ENCODE measurements around the gene WWOX.

DNA sequence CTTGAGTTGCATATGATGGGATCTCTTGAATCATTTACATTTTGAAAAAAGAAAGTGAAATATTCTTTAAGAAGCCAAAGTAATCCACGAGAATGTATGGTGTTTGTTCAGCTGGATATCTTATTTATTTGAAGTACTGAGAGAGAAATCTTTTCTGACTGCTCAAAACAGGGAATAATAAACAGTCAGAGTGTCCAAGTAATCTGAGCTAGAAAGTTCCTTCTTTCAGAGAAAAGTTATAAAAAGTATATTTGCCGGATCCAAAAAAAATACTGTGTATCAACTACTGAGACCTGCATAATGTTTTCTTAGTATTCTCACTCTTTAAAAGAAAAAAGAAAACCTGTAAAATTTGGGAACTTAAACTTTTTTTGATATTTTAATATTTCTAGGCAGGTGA, 350.8 kb downstream of the WWOX start:
- no peak for TF ChIP-seq EZH2 (IDR thresholded peaks at IDR 0.05)
- no peak for TF ChIP-seq POLR2AphosphoS5 (IDR thresholded peaks at IDR 0.05; ENCODE audit: borderline replicate concordance, low read depth, low read length)

Measured in SK-N-MC (cell line).